ENCODE results near the gene PNMA5. TPM values are rescaled to one million over a fixed set of nuclear protein-coding genes. Genes with fewer than 3 reads are reported as not detected.
"Not testable (repeated sequence)": the region's sequence is repeated elsewhere in the genome, so short reads cannot be mapped to it uniquely, and the experiment has no call there.

The PNMA5 gene
- polyA plus RNA-seq, 1 donor, result 0.69 TPM

DNA sequence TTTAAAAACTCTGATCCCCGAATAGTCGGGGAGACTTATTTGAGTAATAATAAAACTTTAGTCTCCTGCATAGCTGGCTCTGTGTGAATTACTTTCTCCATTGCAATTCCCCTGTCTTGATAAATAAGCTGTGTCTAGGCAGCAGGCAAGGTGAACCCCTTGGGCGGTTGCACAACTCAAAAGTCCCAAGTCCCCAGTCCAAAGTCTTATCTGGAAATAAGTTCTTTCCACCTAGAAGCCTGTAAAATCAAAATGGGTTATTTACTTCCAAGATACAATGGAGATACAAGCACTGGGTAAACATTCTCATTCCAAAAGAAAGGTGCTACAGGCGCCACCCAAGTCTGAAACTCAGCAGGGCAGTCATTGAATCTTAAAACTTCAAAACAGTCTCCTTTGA, 10.1 kb upstream of the PNMA5 start:
- peak overlapping the region; percentile 67 for H3K27ac ChIP-seq (ENCODE audit: low read length)
- H3K36me3 ChIP-seq (ENCODE audit: control insufficient read depth, insufficient read depth, low read length), result no peaks in the 10 kb centered on the region
- H3K27me3 ChIP-seq (ENCODE audit: control insufficient read depth, insufficient read depth, low read length), result no peaks in the 10 kb centered on the region
- H3K4me3 ChIP-seq (ENCODE audit: low read length), result no peak overlapping the region
- DNase-seq, result peak; percentile 57 to 81
- H3K4me1 ChIP-seq (ENCODE audit: control insufficient read depth, insufficient read depth, low read length), result peaks cover 14% of the 10 kb centered on the region
- no peaks in the 10 kb centered on the region for H3K9me3 ChIP-seq (ENCODE audit: control insufficient read depth, low read depth, low read length)
- no CpG with 5 or more reads among the region's 4 CpGs for WGBS (ENCODE audit: insufficient coverage, low lambda C conversion rate)

DNA sequence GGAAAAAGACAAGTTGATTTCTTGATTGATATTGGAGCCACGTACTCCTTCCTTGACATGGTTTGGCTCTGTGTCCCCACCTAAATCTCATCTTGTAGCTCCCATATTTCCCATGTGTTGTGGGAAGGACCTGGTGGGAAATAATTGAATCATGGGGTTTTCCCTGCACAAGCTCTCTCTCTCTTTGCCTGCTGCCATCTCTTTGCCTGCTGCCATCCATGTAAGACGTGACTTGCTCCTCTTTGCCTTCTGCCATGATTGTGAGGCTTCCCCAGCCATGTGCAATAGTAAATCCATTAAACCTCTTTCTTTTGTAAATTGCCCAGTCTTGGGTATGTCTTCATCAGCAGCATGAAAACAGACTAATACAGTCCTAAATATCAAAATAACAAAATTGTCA, 8.3 kb upstream of the PNMA5 start:
- not testable (repeated sequence) for DNase-seq; H3K36me3 ChIP-seq (ENCODE audit: control insufficient read depth, insufficient read depth, low read length); H3K27ac ChIP-seq (ENCODE audit: low read length); H3K4me3 ChIP-seq (ENCODE audit: low read length); H3K27me3 ChIP-seq (ENCODE audit: control insufficient read depth, insufficient read depth, low read length); H3K9me3 ChIP-seq (ENCODE audit: control insufficient read depth, low read depth, low read length)
- WGBS (ENCODE audit: insufficient coverage, low lambda C conversion rate), result no CpG with 5 or more reads among the region's 2 CpGs
- peaks cover 17% of the 10 kb centered on the region for H3K4me1 ChIP-seq (ENCODE audit: control insufficient read depth, insufficient read depth, low read length)

DNA sequence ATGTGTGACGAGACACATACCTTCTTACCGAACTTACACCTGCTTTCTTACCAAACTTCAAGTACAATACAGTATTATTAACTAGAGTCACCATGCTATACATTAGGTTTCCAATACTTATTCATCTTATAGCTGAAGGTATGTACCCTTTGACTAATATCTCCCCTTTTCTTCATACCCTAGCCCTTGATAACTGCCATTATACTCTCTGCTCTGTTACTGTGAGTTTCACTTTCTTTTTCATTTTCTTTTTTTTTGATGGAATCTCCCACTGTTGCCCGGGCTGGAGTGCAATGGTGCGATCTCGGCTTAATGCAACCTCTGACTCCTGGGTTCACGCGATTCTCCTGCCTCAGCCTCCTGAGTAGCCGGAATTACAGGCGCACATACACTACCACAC, 3.4 kb upstream of the PNMA5 start:
- H3K9me3 ChIP-seq (ENCODE audit: control insufficient read depth, low read depth, low read length), result no peaks in the 10 kb centered on the region
- peaks cover 4% of the 10 kb centered on the region for H3K4me1 ChIP-seq (ENCODE audit: control insufficient read depth, insufficient read depth, low read length)
- DNase-seq, result peak in 1 of 2 donors; percentile 3
- H3K4me3 ChIP-seq (ENCODE audit: low read length), result no peak overlapping the region
- H3K36me3 ChIP-seq (ENCODE audit: control insufficient read depth, insufficient read depth, low read length), result no peaks in the 10 kb centered on the region
- WGBS (ENCODE audit: insufficient coverage, low lambda C conversion rate), result no CpG with 5 or more reads among the region's 9 CpGs
- no peak overlapping the region for H3K27ac ChIP-seq (ENCODE audit: low read length)
- no peaks in the 10 kb centered on the region for H3K27me3 ChIP-seq (ENCODE audit: control insufficient read depth, insufficient read depth, low read length)

DNA sequence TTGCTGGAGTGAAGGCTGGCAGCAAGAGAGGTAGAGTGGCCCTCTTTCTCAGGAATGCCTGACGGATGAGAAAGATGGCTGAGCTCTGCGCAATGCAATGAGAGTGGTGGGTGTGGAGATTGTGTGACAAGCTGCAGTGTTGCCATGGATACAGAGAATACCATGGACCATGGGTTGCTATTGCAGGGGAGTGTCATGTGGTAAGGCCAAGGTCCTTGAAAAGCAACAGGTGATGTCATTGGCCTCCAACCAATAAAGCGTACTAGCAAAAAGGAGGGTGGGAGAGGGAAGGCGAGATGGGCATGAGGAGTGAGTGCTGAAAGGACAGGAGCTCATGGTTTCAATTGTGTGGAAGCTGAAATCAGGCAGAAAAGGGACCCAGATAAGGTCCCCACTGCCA, 1.8 kb downstream of the PNMA5 start:
- no peak overlapping the region for H3K27ac ChIP-seq (ENCODE audit: low read length)

DNA sequence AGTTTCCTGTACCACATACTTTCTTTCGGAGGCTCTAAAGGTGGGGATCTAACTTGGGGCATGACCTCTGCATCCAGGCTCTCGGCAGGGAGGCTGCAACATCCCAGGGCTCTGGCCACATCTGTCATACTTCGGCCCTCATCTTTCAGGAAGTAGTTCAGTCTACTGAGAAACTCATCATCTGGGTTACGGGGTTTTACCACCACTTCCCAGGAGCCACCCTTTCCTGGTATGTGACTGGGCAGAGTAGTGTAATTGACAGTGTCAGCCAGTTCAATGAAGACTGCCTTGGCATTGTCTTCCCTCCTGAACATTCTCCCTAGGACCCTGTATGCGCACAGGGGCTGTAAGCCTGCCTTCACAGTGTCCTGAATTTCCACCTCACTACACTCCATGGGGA, 2.8 kb downstream of the PNMA5 start:
- no CpG with 5 or more reads among the region's 5 CpGs for WGBS (ENCODE audit: insufficient coverage, low lambda C conversion rate)
- no peak overlapping the region for H3K4me3 ChIP-seq (ENCODE audit: low read length)
- no peak overlapping the region for H3K27ac ChIP-seq (ENCODE audit: low read length)
- H3K36me3 ChIP-seq (ENCODE audit: control insufficient read depth, insufficient read depth, low read length), result no peaks in the 10 kb centered on the region
- H3K4me1 ChIP-seq (ENCODE audit: control insufficient read depth, insufficient read depth, low read length), result no peaks in the 10 kb centered on the region
- DNase-seq, result no peak
- no peaks in the 10 kb centered on the region for H3K27me3 ChIP-seq (ENCODE audit: control insufficient read depth, insufficient read depth, low read length)
- no peaks in the 10 kb centered on the region for H3K9me3 ChIP-seq (ENCODE audit: control insufficient read depth, low read depth, low read length)

More for the DNA sequence above, 1.8 kb downstream of the PNMA5 start:
- no peaks in the 10 kb centered on the region for H3K36me3 ChIP-seq (ENCODE audit: control insufficient read depth, insufficient read depth, low read length)
- H3K4me1 ChIP-seq (ENCODE audit: control insufficient read depth, insufficient read depth, low read length), result no peaks in the 10 kb centered on the region
- H3K27me3 ChIP-seq (ENCODE audit: control insufficient read depth, insufficient read depth, low read length), result no peaks in the 10 kb centered on the region
- no peak overlapping the region for H3K4me3 ChIP-seq (ENCODE audit: low read length)
- no CpG with 5 or more reads among the region's 4 CpGs for WGBS (ENCODE audit: insufficient coverage, low lambda C conversion rate)
- H3K9me3 ChIP-seq (ENCODE audit: control insufficient read depth, low read depth, low read length), result no peaks in the 10 kb centered on the region
- peak; percentile 53 to 74 for DNase-seq

DNA sequence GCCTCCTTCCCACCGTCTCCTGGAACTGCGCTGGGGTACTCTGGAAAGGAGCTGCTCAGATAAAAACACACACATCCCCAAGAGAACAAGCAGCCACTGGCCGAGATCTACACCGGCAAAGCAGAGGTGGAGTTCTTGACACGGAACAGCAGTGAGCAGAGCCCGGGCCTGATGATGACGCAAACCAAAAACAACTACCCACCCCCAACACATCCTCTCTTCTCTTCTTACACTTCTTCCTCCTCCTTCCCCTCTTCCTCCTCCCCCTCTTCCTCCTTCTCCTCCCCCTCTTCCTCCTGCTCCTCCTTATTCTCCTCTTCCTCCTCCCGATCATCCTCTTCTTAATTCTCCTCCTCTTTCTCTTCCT, 4.6 kb downstream of the PNMA5 start:
- no peaks in the 10 kb centered on the region for H3K4me1 ChIP-seq (ENCODE audit: control insufficient read depth, insufficient read depth, low read length)
- H3K36me3 ChIP-seq (ENCODE audit: control insufficient read depth, insufficient read depth, low read length), result no peaks in the 10 kb centered on the region
- no peaks in the 10 kb centered on the region for H3K9me3 ChIP-seq (ENCODE audit: control insufficient read depth, low read depth, low read length)
- DNase-seq, result no peak
- no peak overlapping the region for H3K27ac ChIP-seq (ENCODE audit: low read length)
- 60% methylated on average over 1 of the region's 8 CpGs for WGBS (ENCODE audit: insufficient coverage, low lambda C conversion rate)
- H3K27me3 ChIP-seq (ENCODE audit: control insufficient read depth, insufficient read depth, low read length), result no peaks in the 10 kb centered on the region
- no peak overlapping the region for H3K4me3 ChIP-seq (ENCODE audit: low read length)

DNA sequence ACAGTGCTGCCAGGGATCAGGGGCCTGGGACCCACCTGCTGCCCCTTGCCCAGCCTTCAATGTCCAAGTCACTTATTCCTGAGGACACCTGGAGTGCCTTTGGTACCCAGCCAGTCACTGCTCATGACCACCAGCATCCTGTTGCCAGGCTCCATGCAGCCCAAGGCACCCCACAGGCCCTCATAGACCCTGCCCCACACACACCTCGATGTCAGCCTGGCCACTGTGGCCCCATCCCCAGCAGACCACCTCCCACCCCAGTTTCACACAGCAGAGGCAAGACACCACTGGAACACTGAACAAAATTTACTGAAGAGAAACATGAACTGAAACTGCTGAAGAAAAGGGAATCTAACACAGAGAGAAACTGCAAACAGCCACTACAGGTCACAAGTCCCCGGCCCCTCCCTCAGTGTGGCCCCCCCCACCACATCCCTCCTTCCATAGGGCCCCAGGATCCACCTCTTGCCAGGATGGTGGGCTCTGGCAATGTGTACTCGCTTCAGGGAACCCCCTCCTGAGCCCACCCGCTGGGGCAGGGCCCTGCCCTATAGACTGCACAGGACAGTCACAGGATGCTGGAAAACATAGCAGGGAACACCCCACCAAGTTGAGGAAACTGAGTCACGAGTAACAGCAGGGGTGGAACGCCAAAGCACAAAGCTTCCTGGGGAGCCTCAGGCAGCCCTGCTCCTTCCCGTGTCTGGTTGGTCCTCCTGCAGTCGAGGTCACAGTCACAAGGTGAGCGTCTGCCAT, 5.2 kb downstream of the PNMA5 start:
- H3K4me1 ChIP-seq (ENCODE audit: control insufficient read depth, insufficient read depth, low read length), result no peaks in the 10 kb centered on the region
- DNase-seq, result no peak
- no peak overlapping the region for H3K27ac ChIP-seq (ENCODE audit: low read length)
- no peaks in the 10 kb centered on the region for H3K36me3 ChIP-seq (ENCODE audit: control insufficient read depth, insufficient read depth, low read length)
- WGBS (ENCODE audit: insufficient coverage, low lambda C conversion rate), result no CpG with 5 or more reads among the region's 9 CpGs
- no peaks in the 10 kb centered on the region for H3K9me3 ChIP-seq (ENCODE audit: control insufficient read depth, low read depth, low read length)
- no peaks in the 10 kb centered on the region for H3K27me3 ChIP-seq (ENCODE audit: control insufficient read depth, insufficient read depth, low read length)
- no peak overlapping the region for H3K4me3 ChIP-seq (ENCODE audit: low read length)

DNA sequence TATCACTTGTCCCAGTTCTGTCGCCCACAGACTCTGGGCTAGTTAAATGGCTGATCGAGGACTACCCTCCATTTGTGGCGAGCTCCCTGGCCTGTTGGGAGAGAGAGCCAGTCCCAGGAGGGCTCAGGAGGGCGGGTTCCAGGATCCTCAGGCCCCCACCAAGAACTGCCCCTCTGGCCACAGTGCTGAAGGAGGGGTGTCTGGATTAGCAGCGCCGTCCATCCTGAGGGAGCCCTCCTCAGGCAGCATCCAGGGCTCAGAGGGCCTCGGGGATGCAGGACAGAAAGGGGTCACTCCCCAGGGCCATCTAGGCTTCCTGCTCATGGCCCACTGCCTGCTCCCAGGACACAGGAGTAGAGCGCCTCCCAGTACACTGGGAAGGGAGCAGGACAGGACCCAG, 6.1 kb downstream of the PNMA5 start:
- H3K27me3 ChIP-seq (ENCODE audit: control insufficient read depth, insufficient read depth, low read length), result no peaks in the 10 kb centered on the region
- no peak for DNase-seq
- H3K27ac ChIP-seq (ENCODE audit: low read length), result no peak overlapping the region
- H3K4me1 ChIP-seq (ENCODE audit: control insufficient read depth, insufficient read depth, low read length), result no peaks in the 10 kb centered on the region
- H3K4me3 ChIP-seq (ENCODE audit: low read length), result no peak overlapping the region
- H3K36me3 ChIP-seq (ENCODE audit: control insufficient read depth, insufficient read depth, low read length), result no peaks in the 10 kb centered on the region
- H3K9me3 ChIP-seq (ENCODE audit: control insufficient read depth, low read depth, low read length), result no peaks in the 10 kb centered on the region
- WGBS (ENCODE audit: insufficient coverage, low lambda C conversion rate), result no CpG with 5 or more reads among the region's 8 CpGs

DNA sequence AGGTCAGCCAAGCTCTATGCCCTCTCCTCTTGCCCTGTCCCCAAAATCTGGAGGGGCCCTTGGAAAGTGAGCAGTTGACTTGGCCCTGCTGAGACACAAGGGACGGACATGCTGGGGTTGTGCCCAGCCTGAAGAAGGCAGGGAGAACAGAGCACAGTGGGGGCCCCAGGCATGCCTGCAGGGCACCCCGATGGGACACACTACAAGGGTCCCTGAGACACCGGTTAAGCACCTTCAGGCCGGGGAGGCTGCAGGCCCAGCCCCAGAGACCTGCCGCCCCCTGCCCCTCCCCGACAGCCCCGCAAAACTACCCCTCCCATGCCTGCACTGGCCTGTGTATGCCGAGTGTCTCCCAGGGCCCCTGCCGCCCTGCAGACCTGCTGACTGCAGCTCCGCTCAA, 6.8 kb downstream of the PNMA5 start:
- WGBS (ENCODE audit: insufficient coverage, low lambda C conversion rate), result no CpG with 5 or more reads among the region's 10 CpGs
- DNase-seq; H3K27me3 ChIP-seq (ENCODE audit: control insufficient read depth, insufficient read depth, low read length); H3K36me3 ChIP-seq (ENCODE audit: control insufficient read depth, insufficient read depth, low read length); H3K27ac ChIP-seq (ENCODE audit: low read length); H3K4me1 ChIP-seq (ENCODE audit: control insufficient read depth, insufficient read depth, low read length); H3K4me3 ChIP-seq (ENCODE audit: low read length); H3K9me3 ChIP-seq (ENCODE audit: control insufficient read depth, low read depth, low read length): not testable (repeated sequence)

DNA sequence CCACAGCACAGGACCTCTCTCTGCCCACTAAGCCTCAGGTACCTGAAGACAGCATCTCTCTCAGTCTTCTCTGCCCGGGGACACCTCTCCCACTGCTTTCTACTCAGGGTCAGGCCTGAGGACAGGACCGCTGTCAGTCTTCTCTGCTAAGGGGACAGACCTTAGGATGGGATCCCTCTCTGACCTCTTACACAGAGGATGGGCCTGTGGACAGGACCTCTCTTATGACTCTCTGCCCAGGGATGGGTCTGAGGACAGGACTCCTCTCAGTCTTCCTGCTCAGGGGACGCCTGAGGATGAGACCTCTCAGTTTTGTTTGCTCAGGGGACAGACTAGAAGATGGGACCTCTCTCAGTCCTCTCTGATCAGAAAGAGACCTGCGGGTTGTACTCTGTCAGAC, 8.5 kb downstream of the PNMA5 start:
- not testable (repeated sequence) for H3K27me3 ChIP-seq (ENCODE audit: control insufficient read depth, insufficient read depth, low read length); H3K9me3 ChIP-seq (ENCODE audit: control insufficient read depth, low read depth, low read length); H3K4me3 ChIP-seq (ENCODE audit: low read length); H3K36me3 ChIP-seq (ENCODE audit: control insufficient read depth, insufficient read depth, low read length); H3K4me1 ChIP-seq (ENCODE audit: control insufficient read depth, insufficient read depth, low read length); H3K27ac ChIP-seq (ENCODE audit: low read length); DNase-seq
- no CpG with 5 or more reads among the region's 4 CpGs for WGBS (ENCODE audit: insufficient coverage, low lambda C conversion rate)

DNA sequence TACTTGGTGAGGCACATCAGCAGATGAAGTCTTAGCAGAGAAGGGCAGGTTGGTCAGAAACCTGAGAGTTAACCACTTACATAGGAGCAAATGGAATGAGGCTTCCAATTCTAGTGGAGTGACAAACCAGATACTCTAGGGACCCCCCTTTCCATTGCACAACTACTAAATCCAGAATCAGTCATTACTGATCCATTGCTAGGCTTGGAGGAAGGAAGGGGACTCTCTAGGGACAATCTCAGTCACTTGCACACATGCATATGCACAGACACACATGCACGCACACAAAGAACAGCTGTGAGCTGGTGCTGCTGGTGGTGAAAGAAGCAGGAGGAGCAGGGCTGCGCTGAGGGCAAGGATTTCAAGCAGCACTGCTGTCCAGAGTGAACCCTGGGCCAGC, 25.7 kb downstream of the PNMA5 start:
- H3K9me3 ChIP-seq (ENCODE audit: control insufficient read depth, low read depth, low read length), result no peaks in the 10 kb centered on the region
- H3K4me3 ChIP-seq (ENCODE audit: low read length), result no peak overlapping the region
- no peaks in the 10 kb centered on the region for H3K4me1 ChIP-seq (ENCODE audit: control insufficient read depth, insufficient read depth, low read length)
- no peaks in the 10 kb centered on the region for H3K36me3 ChIP-seq (ENCODE audit: control insufficient read depth, insufficient read depth, low read length)
- DNase-seq, result no peak
- no peaks in the 10 kb centered on the region for H3K27me3 ChIP-seq (ENCODE audit: control insufficient read depth, insufficient read depth, low read length)
- no peak overlapping the region for H3K27ac ChIP-seq (ENCODE audit: low read length)
- no CpG with 5 or more reads among the region's 2 CpGs for WGBS (ENCODE audit: insufficient coverage, low lambda C conversion rate)

Measured in large intestine (tissue), 3 donors.